HEK293 (cell line): ENCODE measurements around the gene ZFY.

ENCODE experiments used
- CTCF ChIA-PET: fragments of 350-600 bp; formaldehyde crosslinking; extraction: SDS; loops from one replicate; lab custom pipeline; 2021; ENCODE audit warnings: antibody characterized with exemption; lab: Yijun Ruan, JAX
- POLR2A ChIA-PET: fragments of 300-600 bp; formaldehyde crosslinking; extraction: SDS; loops from one replicate; lab custom pipeline; 2020; ENCODE audit warnings: antibody characterized with exemption, inconsistent platforms; lab: Yijun Ruan, JAX
- H3K27ac ChIP-seq: fragments of 200-500 bp; sonication (Bioruptor generic); 2 replicates; pipeline ENCODE4 v1.5.1; 2014; ENCODE audit warnings: low read depth, low read length, control low read depth, inconsistent platforms; ENCODE audit errors: extremely low read depth
- H3K36me3 ChIP-seq, 2 experiments: fragments of 200-500 bp in 1 of 2; sonication (Bioruptor generic) in 1 of 2; 1 replicate in 1 of 2; 2 replicates in 1 of 2; pipeline ENCODE4 v1.5.1; 2014 to 2017; ENCODE audit warnings: inconsistent platforms in 2 of 2, low read length in 2 of 2; ENCODE audit not compliant: control insufficient read depth in 2 of 2, insufficient read depth in 1 of 2
- H3K4me1 ChIP-seq: fragments of 200-500 bp; sonication (Bioruptor generic); 2 replicates; pipeline ENCODE4 v1.5.1; 2014; ENCODE audit warnings: mild to moderate bottlenecking, low read length, inconsistent platforms; ENCODE audit not compliant: control insufficient read depth, insufficient read depth
- H3K4me3 ChIP-seq: 2 replicates; pipeline ENCODE4 v1.5.1; 2011; ENCODE audit warnings: low read depth, mild to moderate bottlenecking, control low read depth, low read length, moderate library complexity
- H3K9me3 ChIP-seq: fragments of 200-500 bp; sonication (Bioruptor generic); 2 replicates; pipeline ENCODE4 v1.5.1; 2014; ENCODE audit warnings: low read depth, low read length, inconsistent platforms; ENCODE audit not compliant: control insufficient read depth, insufficient read depth
- EGR2 ChIP-seq: fragments of 450-650 bp; formaldehyde crosslinking; IDR thresholded peaks from 2 replicates; pipeline ENCODE4 v1.5.1; 2016; ENCODE audit warnings: low read depth, missing biosample characterization, missing genetic modification characterization
- GLIS2 ChIP-seq: fragments of 450-650 bp; formaldehyde crosslinking; IDR thresholded peaks from 2 replicates; pipeline ENCODE4 v1.5.1; 2016; ENCODE audit warnings: missing biosample characterization, missing genetic modification characterization
- HIC1 ChIP-seq: fragments of 450-650 bp; formaldehyde crosslinking; IDR thresholded peaks from 2 replicates; pipeline ENCODE4 v1.5.1; 2016; ENCODE audit warnings: missing biosample characterization, missing genetic modification characterization
- PATZ1 ChIP-seq: fragments of 450-650 bp; formaldehyde crosslinking; IDR thresholded peaks from 2 replicates; pipeline ENCODE4 v1.5.1; 2016; ENCODE audit warnings: missing biosample characterization, missing genetic modification characterization
- RBAK ChIP-seq: fragments of 450-650 bp; formaldehyde crosslinking; IDR thresholded peaks from 2 replicates; pipeline ENCODE4 v1.5.1; 2016; ENCODE audit warnings: missing biosample characterization, missing genetic modification characterization
- TSHZ1 ChIP-seq: fragments of 450-650 bp; formaldehyde crosslinking; IDR thresholded peaks from 2 replicates; pipeline ENCODE4 v1.5.1; 2016; ENCODE audit warnings: missing biosample characterization, missing genetic modification characterization, borderline replicate concordance
- ZFP69B ChIP-seq: fragments of 450-650 bp; formaldehyde crosslinking; IDR thresholded peaks from 2 replicates; pipeline ENCODE4 v1.5.1; 2016; ENCODE audit warnings: missing biosample characterization, missing genetic modification characterization
- ZNF19 ChIP-seq: fragments of 450-650 bp; formaldehyde crosslinking; IDR thresholded peaks from 2 replicates; pipeline ENCODE4; 2016; ENCODE audit warnings: missing biosample characterization, missing genetic modification characterization, low read depth
- ZNF214 ChIP-seq: fragments of 450-650 bp; formaldehyde crosslinking; IDR thresholded peaks from 2 replicates; pipeline ENCODE4 v1.5.1; 2017; ENCODE audit warnings: missing biosample characterization, mild to moderate bottlenecking, missing genetic modification characterization, borderline replicate concordance
- ZNF366 ChIP-seq: fragments of 450-650 bp; formaldehyde crosslinking; conservative IDR thresholded peaks from 2 replicates; pipeline ENCODE4 v1.5.1; 2016; ENCODE audit warnings: missing biosample characterization, missing genetic modification characterization
- ZNF48 ChIP-seq: fragments of 450-650 bp; formaldehyde crosslinking; IDR thresholded peaks from 2 replicates; pipeline ENCODE4 v1.5.1; 2016; ENCODE audit warnings: missing biosample characterization, missing genetic modification characterization
- ZNF510 ChIP-seq: fragments of 450-650 bp; formaldehyde crosslinking; IDR thresholded peaks from 2 replicates; pipeline ENCODE4 v1.5.1; 2018; ENCODE audit warnings: mild to moderate bottlenecking, missing genetic modification characterization, missing biosample characterization; ENCODE audit not compliant: insufficient replicate concordance
- ZNF530 ChIP-seq: fragments of 450-650 bp; formaldehyde crosslinking; IDR thresholded peaks from 2 replicates; pipeline ENCODE4 v1.5.1; 2016; ENCODE audit warnings: low read depth, missing biosample characterization, missing genetic modification characterization
- ZNF548 ChIP-seq: fragments of 450-650 bp; formaldehyde crosslinking; IDR thresholded peaks from 2 replicates; pipeline ENCODE4 v1.5.1; 2016; ENCODE audit warnings: missing biosample characterization, missing genetic modification characterization
- ZNF596 ChIP-seq: fragments of 450-650 bp; IDR thresholded peaks from 2 replicates; pipeline ENCODE4 v1.5.0; 2018; ENCODE audit warnings: missing biosample characterization, mild to moderate bottlenecking, missing genetic modification characterization, moderate library complexity
- ZNF654 ChIP-seq: fragments of 450-650 bp; formaldehyde crosslinking; IDR thresholded peaks from 2 replicates; pipeline ENCODE4 v1.5.1; 2016; ENCODE audit warnings: low read depth, missing biosample characterization, missing genetic modification characterization
- ZNF830 ChIP-seq: fragments of 450-650 bp; IDR thresholded peaks from 2 replicates; pipeline ENCODE4 v1.5.0; 2018; ENCODE audit warnings: missing biosample characterization, missing genetic modification characterization, low read depth, mild to moderate bottlenecking, moderate library complexity
- ZSCAN16 ChIP-seq: fragments of 450-650 bp; formaldehyde crosslinking; IDR thresholded peaks from 2 replicates; pipeline ENCODE4 v1.5.1; 2016; ENCODE audit warnings: missing biosample characterization, missing genetic modification characterization
- ZSCAN23 ChIP-seq: fragments of 450-650 bp; formaldehyde crosslinking; IDR thresholded peaks from 2 replicates; pipeline ENCODE4 v1.5.1; 2016; ENCODE audit warnings: missing biosample characterization, missing genetic modification characterization
- ZSCAN30 ChIP-seq: fragments of 450-650 bp; IDR thresholded peaks from 2 replicates; pipeline ENCODE4 v1.5.1; 2018; ENCODE audit warnings: missing biosample characterization, mild to moderate bottlenecking, missing genetic modification characterization, moderate library complexity
- ZSCAN5A ChIP-seq: fragments of 450-650 bp; formaldehyde crosslinking; IDR thresholded peaks from 2 replicates; pipeline ENCODE4 v1.5.1; 2016; ENCODE audit warnings: missing biosample characterization, missing genetic modification characterization
- TF ChIP-seq, protein P1 (sequence below): fragments of 450-650 bp; formaldehyde crosslinking; IDR thresholded peaks from 2 replicates; pipeline ENCODE4 v1.5.1; 2016; ENCODE audit warnings: missing biosample characterization, missing genetic modification characterization

ZFY gene

DNA sequence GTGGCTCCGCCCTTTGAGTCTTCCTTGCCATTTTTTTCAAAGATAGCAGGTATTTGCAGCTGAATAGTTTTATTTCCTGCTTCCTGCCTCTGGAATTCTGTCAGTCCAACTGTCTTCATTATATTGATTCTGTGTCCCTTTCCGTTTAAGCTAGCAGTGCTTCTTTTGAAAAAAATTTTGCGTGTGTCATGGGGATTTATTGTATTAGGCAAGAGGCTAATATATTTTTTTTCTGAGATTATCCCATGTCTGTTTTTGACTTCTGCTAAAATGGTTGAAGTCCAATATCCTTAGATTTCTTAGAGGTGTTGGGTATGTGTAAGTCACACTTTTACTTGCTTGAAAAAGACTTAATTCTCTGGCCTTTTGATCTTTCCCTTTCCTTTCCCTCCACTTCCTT is 20.4 kb downstream of the ZFY start:
- H3K4me3 ChIP-seq = no peak overlapping the region
- TF ChIP-seq GLIS2 (tag by site-specific recombination) (no peak), ZNF366 (tag by site-specific recombination) (no peak), TSHZ1 (tag by site-specific recombination) (no peak), EGR2 (tag by site-specific recombination) (no peak), ZNF548 (tag by site-specific recombination) (no peak), ZNF48 (tag by site-specific recombination) (no peak)
- POLR2A ChIA-PET = no interaction called here
- H3K36me3 ChIP-seq = no peaks in the 10 kb centered on the region
- H3K27ac ChIP-seq = no peak overlapping the region
- H3K4me1 ChIP-seq = no peaks in the 10 kb centered on the region
- CTCF ChIA-PET = no interaction called here
- no peaks in the 10 kb centered on the region for H3K9me3 ChIP-seq

- Histone ChIP-seq H3K9me3 (no peaks in the 10 kb centered on the region), H3K4me1 (no peaks in the 10 kb centered on the region), H3K27ac (no peak overlapping the region), H3K4me3 (no peak overlapping the region), H3K36me3 (no peaks in the 10 kb centered on the region)
- TF ChIP-seq ZNF548 (tag by site-specific recombination) = no peak
- TF ChIP-seq ZNF366 (tag by site-specific recombination) = no peak
- no peak for TF ChIP-seq RBAK (tag by site-specific recombination)
- TF ChIP-seq, protein P1, sequence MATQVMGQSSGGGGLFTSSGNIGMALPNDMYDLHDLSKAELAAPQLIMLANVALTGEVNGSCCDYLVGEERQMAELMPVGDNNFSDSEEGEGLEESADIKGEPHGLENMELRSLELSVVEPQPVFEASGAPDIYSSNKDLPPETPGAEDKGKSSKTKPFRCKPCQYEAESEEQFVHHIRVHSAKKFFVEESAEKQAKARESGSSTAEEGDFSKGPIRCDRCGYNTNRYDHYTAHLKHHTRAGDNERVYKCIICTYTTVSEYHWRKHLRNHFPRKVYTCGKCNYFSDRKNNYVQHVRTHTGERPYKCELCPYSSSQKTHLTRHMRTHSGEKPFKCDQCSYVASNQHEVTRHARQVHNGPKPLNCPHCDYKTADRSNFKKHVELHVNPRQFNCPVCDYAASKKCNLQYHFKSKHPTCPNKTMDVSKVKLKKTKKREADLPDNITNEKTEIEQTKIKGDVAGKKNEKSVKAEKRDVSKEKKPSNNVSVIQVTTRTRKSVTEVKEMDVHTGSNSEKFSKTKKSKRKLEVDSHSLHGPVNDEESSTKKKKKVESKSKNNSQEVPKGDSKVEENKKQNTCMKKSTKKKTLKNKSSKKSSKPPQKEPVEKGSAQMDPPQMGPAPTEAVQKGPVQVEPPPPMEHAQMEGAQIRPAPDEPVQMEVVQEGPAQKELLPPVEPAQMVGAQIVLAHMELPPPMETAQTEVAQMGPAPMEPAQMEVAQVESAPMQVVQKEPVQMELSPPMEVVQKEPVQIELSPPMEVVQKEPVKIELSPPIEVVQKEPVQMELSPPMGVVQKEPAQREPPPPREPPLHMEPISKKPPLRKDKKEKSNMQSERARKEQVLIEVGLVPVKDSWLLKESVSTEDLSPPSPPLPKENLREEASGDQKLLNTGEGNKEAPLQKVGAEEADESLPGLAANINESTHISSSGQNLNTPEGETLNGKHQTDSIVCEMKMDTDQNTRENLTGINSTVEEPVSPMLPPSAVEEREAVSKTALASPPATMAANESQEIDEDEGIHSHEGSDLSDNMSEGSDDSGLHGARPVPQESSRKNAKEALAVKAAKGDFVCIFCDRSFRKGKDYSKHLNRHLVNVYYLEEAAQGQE (tag by site-specific recombination) = no peak
- no peak for TF ChIP-seq ZNF596 (tag by site-specific recombination)
- TF ChIP-seq ZSCAN23 = no peak
- TF ChIP-seq PATZ1 = no peak
- TF ChIP-seq ZNF530 (tag by site-specific recombination) = no peak
- TF ChIP-seq ZFP69B (tag by site-specific recombination) = no peak
- TF ChIP-seq ZNF214 = no peak
- TF ChIP-seq ZNF510 = no peak
- TF ChIP-seq ZSCAN16 = no peak
- no peak for TF ChIP-seq ZSCAN30 (tag by site-specific recombination)
- TF ChIP-seq ZSCAN5A (tag by site-specific recombination) = no peak
- no peak for TF ChIP-seq ZNF654 (tag by site-specific recombination)
- no peak for TF ChIP-seq ZNF830 (tag by site-specific recombination)
- no peak for TF ChIP-seq HIC1
- no peak for TF ChIP-seq ZNF19 (tag by site-specific recombination)
- CTCF ChIA-PET = no interaction called here
- POLR2A ChIA-PET = no interaction called here
These were observed 26.9 kb downstream of the ZFY start for GRCh38 chrY:2962061-2962460.
